ENCODE measurements around the gene PIM1.
"Not testable (repeated sequence)": the region's sequence is repeated elsewhere in the genome, so short reads cannot be mapped to it uniquely, and the experiment has no call there.

The PIM1 gene

DNA sequence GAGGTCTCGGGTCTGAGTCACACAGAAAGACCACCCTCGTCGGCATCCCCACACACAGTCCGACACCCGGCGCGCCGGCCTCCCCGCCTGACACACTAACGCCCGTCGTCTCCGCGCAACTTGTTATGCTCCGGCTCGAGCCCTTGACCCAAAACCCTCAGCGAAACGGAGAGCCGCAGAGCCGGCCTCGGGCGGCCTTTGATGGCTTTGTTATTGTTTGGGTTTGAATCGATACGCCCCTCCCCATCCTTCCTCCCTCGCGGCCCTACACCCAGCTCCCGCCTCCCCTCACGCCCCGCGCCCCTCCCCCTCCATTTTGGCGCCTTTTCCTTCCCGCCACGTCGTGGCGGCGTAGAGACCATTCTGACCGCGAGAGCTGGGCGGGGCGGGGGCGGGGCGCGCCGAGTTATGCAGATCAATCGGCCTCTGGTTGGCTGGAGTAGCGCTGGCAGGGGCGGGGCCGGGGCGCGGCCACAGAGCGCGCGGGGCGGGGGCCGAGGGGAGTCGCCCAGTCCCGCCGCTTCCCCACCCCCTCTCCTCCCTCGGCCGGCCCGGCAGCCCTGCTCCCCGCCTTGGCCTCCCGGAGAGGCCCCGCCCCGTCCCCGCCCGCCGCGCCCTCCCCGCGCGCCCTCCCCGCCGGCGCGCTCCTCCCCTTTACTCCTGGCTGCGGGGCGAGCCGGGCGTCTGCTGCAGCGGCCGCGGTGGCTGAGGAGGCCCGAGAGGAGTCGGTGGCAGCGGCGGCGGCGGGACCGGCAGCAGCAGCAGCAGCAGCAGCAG lies at the start of gene PIM1:
PIM1 (plus strand) TSS at position 657 of the 777 bp plus-strand sequence. CDS start 424 bp downstream, outside the sequence.
- DNase-seq (ENCODE audit: low read depth, low spot score), result peak; percentile 99

GRCh38 chr6:37121556-37121955 lies 48.4 kb upstream of the PIM1 start:
- no peak for DNase-seq (ENCODE audit: low read depth, low spot score)

GRCh38 chr6:37122861-37123260 lies 47.1 kb upstream of the PIM1 start:
- DNase-seq (ENCODE audit: low read depth, low spot score), result no peak

- DNase-seq (ENCODE audit: low read depth, low spot score), result no peak
Observed at GRCh38 chr6:37123957-37124729, 45.8 kb upstream of the PIM1 start.

DNA sequence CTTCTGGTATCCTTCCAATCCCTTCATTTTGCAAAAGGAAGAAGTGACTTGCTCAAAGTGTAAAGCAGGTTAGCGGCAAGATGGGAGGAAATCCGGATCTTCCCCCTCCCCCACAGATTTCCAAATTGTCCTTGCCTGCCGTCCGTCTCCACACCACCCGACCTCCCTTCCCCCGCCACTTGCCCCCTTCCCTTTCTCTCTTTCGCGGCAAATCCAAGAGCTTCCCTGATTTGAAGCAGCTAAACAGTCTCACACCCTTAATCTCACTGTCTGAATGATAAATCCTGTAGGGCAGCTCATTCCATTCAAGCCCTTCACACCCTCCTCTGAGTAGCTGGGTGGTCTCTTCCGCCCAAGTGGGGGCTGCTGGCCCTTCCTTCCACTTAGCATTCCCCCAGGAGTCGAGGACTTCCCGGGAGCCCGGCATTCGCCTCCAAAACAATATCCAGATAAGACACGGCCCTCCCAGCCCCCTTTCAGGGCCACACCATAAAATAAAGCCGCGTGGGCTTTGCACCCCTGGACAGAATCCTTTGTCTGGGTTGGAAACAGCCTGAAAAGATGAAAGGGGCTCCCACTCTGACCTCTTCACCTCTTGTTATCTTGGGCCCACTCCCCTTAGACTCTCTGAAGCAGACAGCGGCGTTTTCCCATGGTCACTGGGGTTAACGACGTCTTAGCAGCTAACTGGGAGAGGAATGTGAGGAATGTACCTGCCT lies 44.0 kb upstream of the PIM1 start:
- DNase-seq (ENCODE audit: low read depth, low spot score), result no peak

DNA sequence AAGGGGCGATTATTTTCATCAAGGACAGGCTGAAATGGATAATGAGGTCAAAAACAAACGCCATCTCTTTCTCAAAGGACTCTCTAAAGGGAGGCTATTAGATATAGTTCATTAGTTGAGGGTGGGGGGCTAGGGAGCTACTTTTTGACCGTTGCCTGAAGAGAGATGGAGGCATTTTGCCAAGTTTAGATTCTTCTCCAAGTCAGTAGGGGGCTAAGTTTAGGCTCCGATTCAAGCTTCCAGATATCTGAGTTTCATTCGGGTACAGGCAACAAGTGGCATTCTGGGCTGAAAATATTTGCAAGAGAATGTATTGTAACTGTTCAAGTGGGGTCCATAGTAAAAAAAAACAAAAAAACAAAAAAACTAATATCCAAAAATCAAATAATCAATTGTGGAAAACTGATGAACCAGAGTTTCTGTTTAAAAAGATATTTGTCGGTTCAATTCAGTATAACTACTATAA lies 43.4 kb upstream of the PIM1 start:
- no peak for DNase-seq (ENCODE audit: low read depth, low spot score)

DNA sequence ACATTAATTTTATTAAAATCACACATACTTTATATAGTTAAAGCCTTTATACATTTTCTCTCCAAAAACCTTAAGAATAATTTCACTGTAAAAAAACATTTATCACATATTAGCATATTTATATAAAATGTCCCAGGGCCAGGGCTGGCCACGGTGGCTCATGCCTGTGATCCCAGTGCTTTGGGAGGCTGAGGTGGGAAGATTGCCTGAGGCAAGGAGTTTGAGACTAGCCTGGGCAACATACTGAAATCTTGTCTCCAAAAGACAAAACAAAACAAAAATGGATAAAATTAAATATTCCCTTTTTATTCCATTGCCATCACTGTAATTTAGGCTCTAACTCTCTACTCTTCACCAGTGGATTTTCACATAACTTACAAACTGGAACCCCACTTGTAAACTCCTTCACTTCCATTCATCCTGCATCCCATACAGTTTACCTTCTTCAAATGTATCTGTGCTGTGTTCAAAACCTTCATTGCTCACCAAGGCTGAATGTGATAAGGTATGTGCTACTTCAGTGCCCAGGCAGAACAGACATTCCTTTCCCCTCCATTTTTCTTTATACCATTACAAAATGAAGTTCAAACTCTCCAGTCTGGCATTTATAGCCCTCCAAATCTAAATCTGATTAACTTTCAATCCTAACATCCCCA lies 42.9 kb upstream of the PIM1 start:
- DNase-seq (ENCODE audit: low read depth, low spot score), result no peak

DNA sequence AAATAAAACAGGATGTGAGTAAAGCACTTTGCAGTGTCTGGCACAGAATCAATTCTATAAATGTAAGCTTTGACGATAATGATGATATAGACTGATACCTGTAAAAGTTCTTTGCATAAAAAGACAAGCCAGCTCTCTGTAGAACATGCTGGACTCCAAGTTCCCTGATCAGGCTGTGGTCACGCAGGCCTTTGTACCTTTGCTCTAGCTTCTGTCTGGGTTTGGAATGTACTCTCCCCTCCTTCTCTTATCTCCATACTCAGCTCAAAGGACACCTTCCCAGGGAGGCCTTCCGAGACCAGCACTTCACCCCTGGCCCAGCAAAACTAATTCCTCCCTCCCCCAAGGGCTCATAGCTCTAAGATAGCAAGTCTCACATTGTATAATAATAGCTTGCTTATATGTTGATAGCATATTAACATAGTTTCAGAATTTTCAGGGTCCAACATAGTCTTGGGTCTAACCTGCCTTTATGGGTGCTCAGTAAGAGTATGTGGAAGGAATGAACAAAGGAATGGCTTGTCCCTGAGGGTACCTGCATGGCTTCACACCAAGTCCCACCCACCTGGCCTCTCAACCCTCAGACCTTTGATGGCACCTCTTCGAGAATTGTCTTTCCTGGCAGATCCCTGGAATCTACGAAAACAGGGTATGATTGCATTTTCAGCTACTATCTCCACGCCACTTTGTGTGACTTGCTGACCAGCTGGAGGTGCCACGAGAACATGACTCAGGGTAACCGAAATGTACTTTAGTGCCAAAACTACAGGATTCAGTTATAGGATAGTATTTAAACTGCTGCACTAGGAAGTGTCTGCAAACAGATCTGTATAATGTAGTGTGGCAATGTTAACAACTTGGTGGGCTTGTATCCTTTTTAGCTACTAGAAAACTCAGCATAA lies 41.7 kb upstream of the PIM1 start:
- DNase-seq (ENCODE audit: low read depth, low spot score), result no peak

DNA sequence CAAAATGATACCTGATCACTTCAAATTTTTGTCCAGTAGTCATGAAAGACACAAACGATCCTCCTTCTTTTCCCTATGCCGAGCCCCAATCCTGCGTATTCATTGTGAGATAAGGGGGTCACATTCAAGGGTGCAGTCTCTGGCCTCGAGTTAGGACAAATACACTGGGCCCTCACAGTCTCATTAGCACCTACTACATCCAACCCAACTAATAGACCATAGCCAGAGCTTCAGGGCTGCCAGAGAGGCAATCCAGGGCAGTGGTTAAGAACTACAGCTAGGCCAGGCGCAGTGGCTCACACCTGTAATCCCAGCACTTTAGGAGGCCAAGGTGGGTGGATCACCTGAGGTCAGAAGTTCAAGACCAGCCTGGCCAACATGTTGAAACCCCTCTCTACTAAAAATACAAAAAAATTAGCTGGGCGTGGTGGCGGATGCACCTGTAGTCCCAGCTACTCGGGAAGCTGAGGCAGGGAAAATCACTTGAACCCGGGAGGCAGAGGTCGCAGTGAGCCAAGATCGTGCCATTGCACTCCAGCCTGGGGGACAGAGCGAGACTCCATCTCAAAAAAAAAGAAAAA lies 41.0 kb upstream of the PIM1 start:
- DNase-seq (ENCODE audit: low read depth, low spot score), result not testable (repeated sequence)

- DNase-seq (ENCODE audit: low read depth, low spot score), result no peak
Observed at GRCh38 chr6:37129566-37129965, 40.4 kb upstream of the PIM1 start.

GRCh38 chr6:37130704-37131103 lies 39.2 kb upstream of the PIM1 start:
- no peak for DNase-seq (ENCODE audit: low read depth, low spot score)

DNA sequence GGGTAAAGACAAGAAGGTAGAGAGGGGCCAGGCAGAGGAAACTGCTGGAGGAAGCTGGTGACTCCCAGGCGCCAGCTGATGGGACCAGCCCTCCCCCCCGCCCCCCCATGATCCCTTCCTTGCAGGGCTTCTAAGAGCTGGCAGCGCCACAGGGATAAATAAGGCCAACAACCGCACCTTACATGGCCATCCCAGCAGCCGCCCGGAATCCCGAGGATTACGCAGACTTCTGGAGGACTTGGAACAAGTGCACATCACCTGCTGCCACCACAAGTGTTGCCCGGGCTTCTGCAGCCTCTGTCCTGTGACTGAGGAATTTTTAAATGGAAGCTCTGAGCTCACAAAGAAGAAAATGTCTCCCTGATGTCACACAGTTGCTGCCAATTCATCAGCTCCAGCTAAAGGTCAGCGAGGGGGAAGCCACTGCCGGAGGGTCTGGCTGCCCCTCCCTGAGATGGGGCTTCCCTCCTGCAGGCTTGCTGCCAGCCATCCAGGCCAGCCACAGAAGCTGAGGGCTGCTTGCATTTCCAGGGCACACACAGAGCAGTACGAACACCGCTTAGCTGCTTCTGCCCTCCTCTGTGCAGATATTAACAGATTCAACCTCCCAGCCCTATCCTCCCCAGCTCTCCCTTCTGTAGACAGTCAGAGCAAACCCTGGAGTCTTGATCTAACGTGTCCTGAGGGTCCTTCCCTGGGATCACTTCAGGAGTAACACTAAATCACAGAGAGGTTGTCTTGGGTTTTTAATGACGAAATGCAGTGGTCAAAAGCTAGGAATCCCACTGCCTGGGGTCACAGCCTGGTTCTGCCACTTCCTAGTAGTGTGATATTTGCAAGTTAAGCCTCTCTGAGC lies 38.6 kb upstream of the PIM1 start:
- DNase-seq (ENCODE audit: low read depth, low spot score), result no peak

GRCh38 chr6:37131960-37132253 lies 38.0 kb upstream of the PIM1 start:
- no peak for DNase-seq (ENCODE audit: low read depth, low spot score)

DNA sequence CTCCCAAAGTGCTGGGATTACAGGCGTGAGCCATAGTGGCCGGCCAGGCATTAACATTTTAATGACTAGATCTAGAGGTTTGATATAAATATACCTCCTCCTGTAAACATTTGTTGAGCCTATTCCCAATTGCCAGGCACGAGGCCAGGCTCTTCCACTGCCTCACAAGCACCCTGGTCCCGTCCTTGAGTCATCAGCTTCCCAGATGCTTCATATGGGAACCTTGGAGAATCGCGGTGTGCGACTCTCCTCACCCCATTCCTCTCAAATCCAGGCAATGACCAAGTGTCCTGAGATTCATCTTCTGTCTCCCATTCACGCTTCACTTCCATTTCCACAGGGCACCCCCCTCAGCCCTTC lies 35.9 kb upstream of the PIM1 start:
- DNase-seq (ENCODE audit: low read depth, low spot score), result no peak

DNA sequence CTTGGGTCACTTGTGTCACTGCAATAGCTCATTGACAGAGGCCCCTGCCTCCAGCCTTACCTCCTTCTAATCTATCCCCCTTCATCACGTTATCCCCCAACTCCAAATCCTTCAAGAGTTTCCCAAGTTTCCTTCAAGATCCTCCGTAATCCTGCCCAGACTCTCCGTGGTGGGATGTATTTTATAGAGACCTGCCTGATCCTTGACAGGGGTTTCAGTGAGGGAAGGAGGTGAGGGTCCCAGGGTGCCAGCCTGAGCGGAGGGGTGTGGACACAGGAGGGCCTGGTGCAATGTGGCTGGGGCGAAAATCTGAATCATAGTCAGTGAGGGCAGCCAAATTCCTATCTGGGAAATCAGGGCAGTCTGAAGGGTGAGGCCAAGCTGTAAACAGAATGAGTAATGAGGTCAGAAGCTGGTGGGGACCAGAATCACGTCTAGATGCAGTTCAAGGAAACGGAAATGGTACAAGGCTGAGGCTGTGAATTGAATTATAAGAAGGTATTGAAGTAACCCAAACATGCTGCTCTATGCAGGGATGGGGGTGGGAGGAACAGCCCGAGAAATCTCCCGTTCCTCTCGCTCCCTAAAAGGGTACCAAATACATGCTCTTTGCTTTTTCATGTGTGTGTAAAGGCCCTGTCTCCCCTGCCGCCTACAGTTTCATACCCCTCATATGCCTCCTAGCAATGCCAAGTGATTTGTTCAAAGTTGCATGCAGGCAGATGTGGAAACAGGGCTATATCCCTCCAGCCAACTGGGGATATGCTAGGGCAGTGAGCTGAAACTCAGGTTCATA lies 35.4 kb upstream of the PIM1 start:
- no peak for DNase-seq (ENCODE audit: low read depth, low spot score)

- no peak for DNase-seq (ENCODE audit: low read depth, low spot score)
Observed at GRCh38 chr6:37135835-37136694, 33.9 kb upstream of the PIM1 start.

DNA sequence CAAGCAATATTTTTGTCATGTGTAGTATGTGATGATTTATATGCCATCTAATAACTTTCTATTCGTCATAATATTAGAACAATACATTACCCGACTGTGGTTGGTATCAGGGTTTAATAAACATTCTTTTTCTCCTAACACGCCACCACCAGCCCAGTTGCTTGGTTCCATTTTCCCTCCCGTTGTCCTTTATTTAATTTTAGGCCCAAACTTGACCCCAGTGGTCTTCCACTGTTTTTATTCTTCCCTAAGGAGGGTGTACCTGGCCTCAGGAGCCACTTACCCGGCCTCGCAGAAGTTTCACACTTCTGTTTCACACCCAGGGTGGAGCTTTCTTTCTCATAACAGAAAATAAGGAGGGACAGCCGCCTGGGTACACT lies 33.1 kb upstream of the PIM1 start:
- DNase-seq (ENCODE audit: low read depth, low spot score), result no peak

All from activated naive CD8-positive, alpha-beta T cell treated with anti-CD3 and anti-CD28 coated beads, Interleukin-2, amount 50 U/mL, for 16 hours (primary cell).